Kidney epithelial cell (primary cell): ENCODE data around the gene TTF1. TPM values are rescaled to one million over a fixed set of nuclear protein-coding genes. Genes with fewer than 3 reads are reported as not detected.
A peak's percentile ranks its signal among the peaks of the same experiment; 100 is the strongest.

Experiments
- DNase-seq: peaks from one replicate; pipeline ENCODE4 v3.0.0-alpha.2; 2010; ENCODE audit warnings: low read depth
- H3K27me3 ChIP-seq: 2 replicates; pipeline ENCODE4 v1.6.0; 2011; ENCODE audit warnings: low read length; ENCODE audit not compliant: control insufficient read depth, insufficient read depth
- H3K36me3 ChIP-seq: 2 replicates; pipeline ENCODE4 v1.5.1; 2011; ENCODE audit warnings: low read length; ENCODE audit not compliant: control insufficient read depth, insufficient read depth
- H3K4me3 ChIP-seq: 2 replicates; pipeline ENCODE4 v1.5.1; 2011; ENCODE audit warnings: low read depth, mild to moderate bottlenecking, control low read depth, low read length
- CTCF ChIP-seq: IDR thresholded peaks from 2 replicates; pipeline ENCODE4 v1.5.1; 2011; ENCODE audit warnings: mild to moderate bottlenecking, moderate library complexity, low read length, control low read depth, inconsistent platforms; ENCODE audit not compliant: insufficient read depth, poor library complexity, severe bottlenecking
- total RNA-seq: library from RNA; depleted of rRNA; stranded (reverse); fragments of >200 nt; gene quantifications from 2 replicates; pipeline ENCODE4 v1.2.3, GENCODE V29; 2015

The TTF1 gene
- total RNA-seq, 1 donor from 2014 or later: 11.5 TPM

- TF ChIP-seq CTCF: no peak
- peak; percentile 55 for DNase-seq
- Histone ChIP-seq H3K36me3 (peaks cover 1% of the 10 kb centered on the region), H3K27me3 (no peaks in the 10 kb centered on the region), H3K4me3 (no peak overlapping the region)
Observed at GRCh38 chr9:132401824-132402223, 4.8 kb downstream of the TTF1 start.

- Histone ChIP-seq H3K36me3 (peaks cover 1% of the 10 kb centered on the region), H3K4me3 (no peak overlapping the region), H3K27me3 (no peaks in the 10 kb centered on the region)
- DNase-seq: no peak
- TF ChIP-seq CTCF: no peak
Observed at GRCh38 chr9:132395560-132395959, 11.1 kb downstream of the TTF1 start.

- TF ChIP-seq CTCF: no peak
- Histone ChIP-seq H3K27me3 (no peaks in the 10 kb centered on the region), H3K4me3 (no peak overlapping the region), H3K36me3 (peaks cover 1% of the 10 kb centered on the region)
- no peak for DNase-seq
Observed at GRCh38 chr9:132391449-132391848, 15.2 kb downstream of the TTF1 start.

- Histone ChIP-seq H3K36me3 (peaks cover 1% of the 10 kb centered on the region), H3K4me3 (no peak overlapping the region), H3K27me3 (no peaks in the 10 kb centered on the region)
- DNase-seq: no peak
- no peak for TF ChIP-seq CTCF
Observed at GRCh38 chr9:132390966-132391365, 15.7 kb downstream of the TTF1 start.

GRCh38 chr9:132387133-132387532 lies 19.5 kb downstream of the TTF1 start:
- no peaks in the 10 kb centered on the region for H3K27me3 ChIP-seq
- H3K36me3 ChIP-seq: peaks cover 1% of the 10 kb centered on the region
- DNase-seq: no peak
- no peak for TF ChIP-seq CTCF
- no peak overlapping the region for H3K4me3 ChIP-seq

GRCh38 chr9:132384376-132384775 lies 22.3 kb downstream of the TTF1 start:
- no peak overlapping the region for H3K4me3 ChIP-seq
- H3K27me3 ChIP-seq: no peaks in the 10 kb centered on the region
- DNase-seq: no peak
- H3K36me3 ChIP-seq: no peaks in the 10 kb centered on the region
- no peak for TF ChIP-seq CTCF
